H1 (cell line): ENCODE results near the gene STAU1. TPM values are rescaled to one million over a fixed set of nuclear protein-coding genes. Genes with fewer than 3 reads are reported as not detected.

Experiments used
- CTCF ChIA-PET: fragments of 300-600 bp; sonication (Branson Sonifier 250); formaldehyde crosslinking; loops from one replicate; lab custom pipeline; 2021; ENCODE audit not compliant: partially characterized antibody; lab: Charles Lee
- POLR2A ChIA-PET: fragments of 300-600 bp; sonication (Branson Sonifier 250); formaldehyde crosslinking; loops from one replicate; lab custom pipeline; 2021; ENCODE audit warnings: inconsistent platforms; ENCODE audit not compliant: partially characterized antibody; lab: Charles Lee
- DNase-seq, 2 experiments: peaks; one replicate each; pipeline versions ENCODE4 v3.0.0 to v3.0.0-alpha.2; 2010 to 2022; ENCODE audit warnings: low spot score in 2 of 2, low read depth in 1 of 2, mixed read lengths in 1 of 2
- FAIRE-seq: peaks from 2 replicates; lab custom pipeline; 2011; peaks lifted over from hg19 to GRCh38; lab: Jason Lieb, UNC
- H2AFZ ChIP-seq: 2 replicates; pipeline ENCODE4 v1.8.1; 2012; ENCODE audit warnings: low read length, inconsistent platforms
- H2AK5ac ChIP-seq: 2 replicates; pipeline ENCODE4 v1.6.1; 2013; ENCODE audit warnings: low read depth, low read length
- H2BK120ac ChIP-seq: replicated peaks from 2 replicates; pipeline ENCODE3; 2013; ENCODE audit warnings: low read depth, low read length, inconsistent platforms
- H2BK12ac ChIP-seq: 2 replicates; pipeline ENCODE4 v1.6.1; 2013; ENCODE audit warnings: low read depth, low read length
- H2BK15ac ChIP-seq: 2 replicates; pipeline ENCODE4 v1.6.1; 2013; ENCODE audit warnings: low read length
- H2BK20ac ChIP-seq: 2 replicates; pipeline ENCODE4 v1.6.1; 2013; ENCODE audit warnings: low read length
- H2BK5ac ChIP-seq: 2 replicates; pipeline ENCODE4 v1.6.1; 2013; ENCODE audit warnings: low read depth, low read length
- H3K14ac ChIP-seq: 2 replicates; pipeline ENCODE4 v1.6.1; 2013; ENCODE audit warnings: inconsistent platforms; ENCODE audit not compliant: insufficient read length
- H3K18ac ChIP-seq: 2 replicates; pipeline ENCODE4 v1.6.1; 2013; ENCODE audit warnings: low read length; ENCODE audit errors: extremely low read depth
- H3K23ac ChIP-seq: 2 replicates; pipeline ENCODE4 v1.6.1; 2013; ENCODE audit warnings: inconsistent platforms; ENCODE audit not compliant: insufficient read length
- H3K23me2 ChIP-seq: 2 replicates; pipeline ENCODE4 v1.6.1; 2013; ENCODE audit warnings: low read depth, low read length
- H3K27ac ChIP-seq: 2 replicates; pipeline ENCODE4 v1.6.1; 2011; ENCODE audit warnings: low read depth, low read length, inconsistent platforms
- H3K27me3 ChIP-seq, 4 experiments: replicated peaks in 1 of 4; 1 replicate in 1 of 4; 2 replicates in 3 of 4; pipeline versions ENCODE4 v1.6.1 to v1.8.1; 2011 to 2013; ENCODE audit warnings: low read length in 3 of 4, mild to moderate bottlenecking in 3 of 4, inconsistent platforms in 2 of 4, mixed read lengths in 2 of 4, moderate library complexity in 1 of 4; ENCODE audit not compliant: control insufficient read depth in 3 of 4, insufficient read depth in 3 of 4; ENCODE audit errors: extremely low read depth in 1 of 4
- H3K36me3 ChIP-seq, 4 experiments: 2 replicates each; pipeline versions ENCODE4 v1.6.1 to v1.8.1; 2011 to 2013; ENCODE audit warnings: mild to moderate bottlenecking in 4 of 4, low read length in 3 of 4, moderate library complexity in 2 of 4, control low read depth in 1 of 4, inconsistent platforms in 1 of 4; ENCODE audit not compliant: insufficient read depth in 4 of 4, control insufficient read depth in 2 of 4
- H3K4ac ChIP-seq: replicated peaks from 2 replicates; pipeline ENCODE3; 2013; ENCODE audit warnings: low read length, low read depth, mixed read lengths, inconsistent platforms; ENCODE audit not compliant: insufficient read length
- H3K4me1 ChIP-seq, 4 experiments: replicated peaks in 1 of 4; 1 replicate in 1 of 4; 2 replicates in 3 of 4; pipeline versions ENCODE4 v1.6.1 to v1.8.1; 2011 to 2013; ENCODE audit warnings: low read length in 3 of 4, inconsistent platforms in 2 of 4, mixed read lengths in 1 of 4; ENCODE audit not compliant: insufficient read depth in 4 of 4, control insufficient read depth in 3 of 4
- H3K4me2 ChIP-seq, 2 experiments: 2 replicates each; pipeline versions ENCODE4 v1.6.1 to v1.8.1; 2011 to 2013; ENCODE audit warnings: low read depth in 2 of 2, low read length in 2 of 2, control low read depth in 1 of 2, inconsistent platforms in 1 of 2, mild to moderate bottlenecking in 1 of 2; ENCODE audit not compliant: insufficient read depth in 1 of 2
- H3K4me3 ChIP-seq, 4 experiments: fragments of 200-600, 300-600 bp in 1 of 4; sonication (generic), shearing (Covaris generic), sonication (Bioruptor Twin) in 1 of 4; 2 replicates each; pipeline versions ENCODE4 v1.5.1 to v1.8.1; 2011 to 2016; ENCODE audit warnings: low read length in 4 of 4, low read depth in 3 of 4, control low read depth in 2 of 4, inconsistent platforms in 2 of 4, mild to moderate bottlenecking in 2 of 4, mixed read lengths in 1 of 4, moderate library complexity in 1 of 4; ENCODE audit not compliant: insufficient read depth in 2 of 4; ENCODE audit errors: extremely low read depth in 1 of 4
- H3K56ac ChIP-seq: replicated peaks from 2 replicates; pipeline ENCODE3; 2013; ENCODE audit warnings: low read depth, mild to moderate bottlenecking, mixed read lengths, low read length, inconsistent platforms; ENCODE audit not compliant: insufficient read length
- H3K79me1 ChIP-seq: 2 replicates; pipeline ENCODE4 v1.6.1; 2013; ENCODE audit warnings: low read depth, low read length, control low read depth
- H3K79me2 ChIP-seq, 2 experiments: 2 replicates each; pipeline versions ENCODE4 v1.6.1 to v1.8.1; 2012 to 2013; ENCODE audit warnings: low read length in 2 of 2, mild to moderate bottlenecking in 2 of 2, inconsistent platforms in 1 of 2; ENCODE audit not compliant: insufficient read depth in 2 of 2, control insufficient read depth in 1 of 2
- H3K9ac ChIP-seq, 4 experiments: replicated peaks in 1 of 4; 1 replicate in 1 of 4; 2 replicates in 3 of 4; pipeline versions ENCODE4 v1.6.1 to v1.8.1; 2011 to 2013; ENCODE audit warnings: low read depth in 3 of 4, low read length in 3 of 4, control low read depth in 2 of 4, mild to moderate bottlenecking in 2 of 4, moderate library complexity in 2 of 4, inconsistent platforms in 1 of 4; ENCODE audit errors: extremely low read depth in 1 of 4
- H3K9me3 ChIP-seq, 2 experiments: 2 replicates each; pipeline versions ENCODE4 v1.6.1 to v1.8.1; 2012 to 2013; ENCODE audit warnings: mild to moderate bottlenecking in 2 of 2, moderate library complexity in 2 of 2, control low read depth in 1 of 2, inconsistent platforms in 1 of 2, low read depth in 1 of 2, low read length in 1 of 2, mixed read lengths in 1 of 2; ENCODE audit not compliant: insufficient read depth in 2 of 2
- H4K20me1 ChIP-seq, 2 experiments: replicated peaks in 1 of 2; 2 replicates each; pipeline versions ENCODE3 to v1.8.1; 2011 to 2013; ENCODE audit warnings: inconsistent platforms in 2 of 2, low read length in 2 of 2, mild to moderate bottlenecking in 1 of 2; ENCODE audit not compliant: insufficient read depth in 2 of 2, control insufficient read depth in 1 of 2
- H4K5ac ChIP-seq: 2 replicates; pipeline ENCODE4 v1.6.1; 2013; ENCODE audit warnings: low read length, low read depth, mixed read lengths, inconsistent platforms; ENCODE audit not compliant: insufficient read length
- H4K8ac ChIP-seq: 2 replicates; pipeline ENCODE4 v1.8.0; 2013; ENCODE audit warnings: mild to moderate bottlenecking, moderate library complexity, low read length, inconsistent platforms; ENCODE audit not compliant: insufficient read depth; ENCODE audit errors: extremely low read depth
- H4K91ac ChIP-seq: replicated peaks from 2 replicates; pipeline ENCODE3; 2013; ENCODE audit warnings: low read length, mixed read lengths, inconsistent platforms; ENCODE audit not compliant: insufficient read length
- RNF2 ChIP-seq: fragments of 200-900, 300-1000 bp; sonication (generic); IDR thresholded peaks from 2 replicates; pipeline ENCODE4 v1.7.1; 2016; ENCODE audit warnings: borderline replicate concordance, low read depth, mild to moderate bottlenecking, antibody characterized with exemption, low read length; ENCODE audit not compliant: poor library complexity, severe bottlenecking; ENCODE audit errors: missing control alignments
- WGBS, 2 experiments: shearing (Covaris generic) in 1 of 2; methylation state at CpG; one replicate each; pipeline versions ENCODE4 v1.1.6 to v1.1.7; 2013 to 2015; ENCODE audit warnings: low lambda C conversion rate in 2 of 2, mixed read lengths in 2 of 2, inconsistent platforms in 1 of 2, low coverage in 1 of 2, missing lambda C conversion rate in 1 of 2; ENCODE audit not compliant: insufficient replicate concordance in 2 of 2, insufficient coverage in 1 of 2, insufficient read length in 1 of 2; ENCODE audit errors: extremely low coverage in 1 of 2, missing lambda C conversion rate in 1 of 2; 5-methylcytosine and 5-hydroxymethylcytosine counted together
- polyA plus RNA-seq, 7 experiments: library from polyadenylated mRNA; depleted of rRNA in 3 of 7; stranded (reverse) in 5 of 7; unstranded in 2 of 7; fragments of >200 nt in 5 of 7; fragments of 200-250 nt in 2 of 7; gene quantifications; 1 replicate in 5 of 7; 2 replicates in 1 of 7; 4 replicates in 1 of 7; pipeline versions ENCODE4 v1.2.1 to v1.2.3, GENCODE V29; 2011 to 2013; ENCODE audit warnings: missing spikeins in 2 of 7, mixed read lengths in 2 of 7
- total RNA-seq: library from RNA; stranded (reverse); fragmentation: NEBNext Ultra II Directional; extraction: Animal tissue kit (Norgen Biotek cat#: 25700); gene quantifications from 2 replicates; pipeline ENCODE4 v1.2.1, GENCODE V29; 2021

The STAU1 gene
- total and polyA plus RNA-seq, 2 of the 8 experiments (the other 6 are each of a cell fraction or from before 2014, with no cell fraction given): 41.4 to 107 TPM

GRCh38 chr20:49106328-49106727 lies 81.8 kb downstream of the STAU1 start:
- Histone ChIP-seq H4K20me1 (peaks cover 0 to 9% of the 10 kb centered on the region in 2 experiments), H3K27ac (no peak overlapping the region), H4K91ac (no peak overlapping the region), H3K4me3 (no peak overlapping the region), H3K56ac (no peak overlapping the region), H3K79me1 (0 out of 2 replicates have a peak, but pooled peaks cover 2% of the 10 kb centered on the region), H4K5ac (no peak overlapping the region), H2BK5ac (no peak overlapping the region), H3K23ac (no peak overlapping the region), H2BK120ac (no peak overlapping the region), H3K79me2 (no peaks in the 10 kb centered on the region), H4K8ac (no peak overlapping the region), H3K4me2 (no peak overlapping the region), H2AFZ (no peak overlapping the region), H3K14ac (no peak overlapping the region), H2BK15ac (no peak overlapping the region), H3K4me1 (peaks cover 0 to 1% (median 0%) of the 10 kb centered on the region in 4 experiments; a peak in 1 of 7 replicates), H3K9me3 (no peaks in the 10 kb centered on the region), H2AK5ac (no peak overlapping the region), H2BK20ac (no peak overlapping the region), H3K18ac (no peak overlapping the region), H3K9ac (no peak overlapping the region), H3K36me3 (peaks cover 16 to 36% (median 27%) of the 10 kb centered on the region in 4 experiments), H3K4ac (no peak overlapping the region), H3K27me3 (no peaks in the 10 kb centered on the region), H2BK12ac (no peak overlapping the region), H3K23me2 (no peaks in the 10 kb centered on the region)
- POLR2A ChIA-PET: interaction anchor here (1.3 to 1.4 kb wide), 3 partner anchors 9 to 60 kb away, joined by 3 to 6 read pairs (median 3); partner anchors contain the start of gene CSE1L
- CTCF ChIA-PET: interaction anchor here (0.6 to 1.1 kb wide), 2 partner anchors 140 to 141 kb away, joined by 3 read pairs; no protein-coding TSS in a partner anchor
- no peak for DNase-seq
- no peak for FAIRE-seq
- 89% methylated on average over 6 of the region's 6 CpGs; no CpG with 5 or more reads in 1 of the 2 experiments for WGBS, 2 experiments
- no peak for TF ChIP-seq RNF2
